ENCODE data around the gene GRID1. TPM values are rescaled to one million over a fixed set of nuclear protein-coding genes. Genes with fewer than 3 reads are reported as not detected.
A peak's percentile ranks its signal among the peaks of the same experiment; 100 is the strongest.
"Not testable (repeated sequence)": the region's sequence is repeated elsewhere in the genome, so short reads cannot be mapped to it uniquely, and the experiment has no call there.

The GRID1 gene
- total RNA-seq, 1 donor from 2014 or later = 0.60 TPM

DNA sequence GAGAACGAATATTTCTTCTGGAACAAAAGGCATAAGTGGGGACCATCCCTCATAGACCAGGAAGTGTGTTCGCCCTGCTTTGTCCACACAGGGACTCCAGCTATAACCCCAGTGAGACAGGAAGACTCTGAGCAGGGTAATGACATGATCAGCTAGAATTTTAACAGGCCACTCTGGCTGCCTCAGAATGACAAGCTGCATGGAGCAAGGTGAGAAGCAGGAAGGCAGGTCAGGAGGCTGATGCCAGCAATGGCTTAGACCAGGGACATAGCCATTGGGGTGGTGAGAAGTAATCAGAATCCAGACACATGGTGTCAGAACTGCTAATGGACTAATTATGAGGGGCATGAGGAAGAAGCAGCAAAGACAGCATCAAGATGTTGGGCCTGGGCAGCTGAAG lies 264.6 kb downstream of the GRID1 start:
- TF ChIP-seq, protein P1, sequence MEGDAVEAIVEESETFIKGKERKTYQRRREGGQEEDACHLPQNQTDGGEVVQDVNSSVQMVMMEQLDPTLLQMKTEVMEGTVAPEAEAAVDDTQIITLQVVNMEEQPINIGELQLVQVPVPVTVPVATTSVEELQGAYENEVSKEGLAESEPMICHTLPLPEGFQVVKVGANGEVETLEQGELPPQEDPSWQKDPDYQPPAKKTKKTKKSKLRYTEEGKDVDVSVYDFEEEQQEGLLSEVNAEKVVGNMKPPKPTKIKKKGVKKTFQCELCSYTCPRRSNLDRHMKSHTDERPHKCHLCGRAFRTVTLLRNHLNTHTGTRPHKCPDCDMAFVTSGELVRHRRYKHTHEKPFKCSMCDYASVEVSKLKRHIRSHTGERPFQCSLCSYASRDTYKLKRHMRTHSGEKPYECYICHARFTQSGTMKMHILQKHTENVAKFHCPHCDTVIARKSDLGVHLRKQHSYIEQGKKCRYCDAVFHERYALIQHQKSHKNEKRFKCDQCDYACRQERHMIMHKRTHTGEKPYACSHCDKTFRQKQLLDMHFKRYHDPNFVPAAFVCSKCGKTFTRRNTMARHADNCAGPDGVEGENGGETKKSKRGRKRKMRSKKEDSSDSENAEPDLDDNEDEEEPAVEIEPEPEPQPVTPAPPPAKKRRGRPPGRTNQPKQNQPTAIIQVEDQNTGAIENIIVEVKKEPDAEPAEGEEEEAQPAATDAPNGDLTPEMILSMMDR (IDR thresholded peaks at IDR 0.05) = no peak
- no peaks in the 10 kb centered on the region for H3K27me3 Mint-ChIP-seq (ENCODE audit: low read depth)
- no peak overlapping the region for H3K27ac Mint-ChIP-seq (ENCODE audit: unreplicated experiment)
- no peaks in the 10 kb centered on the region for H3K4me1 Mint-ChIP-seq (ENCODE audit: low read depth)
- H3K4me3 Mint-ChIP-seq (ENCODE audit: unreplicated experiment) = no peak overlapping the region
- no peak for DNase-seq (ENCODE audit: low spot score)
- no peaks in the 10 kb centered on the region for H3K36me3 Mint-ChIP-seq (ENCODE audit: low read depth)
- H3K9me3 Mint-ChIP-seq (ENCODE audit: low read depth) = no peaks in the 10 kb centered on the region

DNA sequence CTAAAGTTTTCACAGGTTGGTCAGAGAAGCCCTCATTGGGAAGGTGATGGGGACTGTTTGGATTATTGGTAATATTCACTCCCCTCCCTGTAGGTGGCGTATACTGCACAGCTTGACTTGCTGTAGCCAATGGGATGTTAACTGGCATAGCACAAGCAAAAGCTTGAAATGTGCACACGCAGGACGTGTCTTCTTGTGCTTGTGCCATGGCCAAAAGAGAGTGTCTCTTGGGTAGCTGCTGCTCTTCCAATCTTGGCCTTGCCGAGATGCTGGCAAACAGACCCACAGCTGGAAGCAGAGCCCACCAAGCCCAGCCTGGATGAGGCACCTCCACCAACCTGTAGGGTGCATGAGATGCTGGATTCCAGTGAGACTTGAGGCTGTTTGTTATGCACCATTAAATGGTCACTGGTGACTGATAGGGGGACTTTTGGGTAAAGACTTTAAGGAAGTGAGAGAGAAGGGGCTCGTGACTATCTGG lies 266.0 kb downstream of the GRID1 start:
- Mint-ChIP-seq H3K27ac (ENCODE audit: unreplicated experiment) (no peak overlapping the region), H3K4me1 (ENCODE audit: low read depth) (no peaks in the 10 kb centered on the region)

DNA sequence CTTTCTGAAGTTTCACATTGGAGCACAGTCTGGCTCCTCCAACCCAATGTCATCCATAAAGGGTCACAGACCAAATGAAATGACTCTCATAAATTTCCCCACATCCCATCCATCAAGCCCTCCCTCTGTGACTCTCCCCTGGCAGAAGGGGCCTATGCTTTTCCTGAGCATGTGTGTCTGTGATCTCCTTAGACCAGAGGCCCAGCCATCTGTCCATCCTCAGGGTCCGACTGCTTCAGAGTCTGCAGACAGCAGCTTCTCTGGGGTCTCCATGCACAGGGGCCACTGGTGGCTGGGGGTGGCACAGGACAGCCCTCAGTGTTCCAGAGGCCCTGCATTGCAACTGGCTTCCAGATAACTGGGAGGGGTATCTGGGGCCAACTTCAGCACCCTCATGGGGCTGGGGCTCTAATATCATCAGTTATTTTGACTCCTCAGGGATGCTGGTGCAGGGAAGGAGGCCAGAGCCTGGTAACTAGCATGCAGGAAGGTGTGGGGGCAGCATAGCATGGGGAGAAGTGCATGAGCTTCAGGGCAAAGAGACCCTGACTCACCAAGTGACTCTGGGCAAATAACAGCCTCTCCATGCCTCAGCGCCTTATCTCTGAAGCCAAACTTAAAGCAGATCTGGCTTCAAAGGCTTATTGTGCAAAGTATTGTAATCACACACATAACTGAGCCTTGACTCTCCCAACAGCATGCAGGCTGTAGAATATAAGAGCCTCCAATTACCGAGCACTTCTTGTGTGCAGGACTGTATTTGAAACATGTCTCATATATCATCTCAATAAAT lies 266.9 kb downstream of the GRID1 start:
- peaks cover 2% of the 10 kb centered on the region for H3K27me3 Mint-ChIP-seq (ENCODE audit: low read depth)
- no peak overlapping the region for H3K4me3 Mint-ChIP-seq (ENCODE audit: unreplicated experiment)
- no peaks in the 10 kb centered on the region for H3K4me1 Mint-ChIP-seq (ENCODE audit: low read depth)
- peaks cover 3% of the 10 kb centered on the region for H3K9me3 Mint-ChIP-seq (ENCODE audit: low read depth)
- H3K27ac Mint-ChIP-seq (ENCODE audit: unreplicated experiment) = no peak overlapping the region
- no peaks in the 10 kb centered on the region for H3K36me3 Mint-ChIP-seq (ENCODE audit: low read depth)
- DNase-seq (ENCODE audit: low spot score) = peak; percentile 62
- TF ChIP-seq, protein P1 (IDR thresholded peaks at IDR 0.05) = no peak

More for the DNA sequence above, 266.0 kb downstream of the GRID1 start:
- H3K4me3 Mint-ChIP-seq (ENCODE audit: unreplicated experiment) = no peak overlapping the region
- H3K36me3 Mint-ChIP-seq (ENCODE audit: low read depth) = no peaks in the 10 kb centered on the region
- H3K27me3 Mint-ChIP-seq (ENCODE audit: low read depth) = peaks cover 2% of the 10 kb centered on the region
- no peak for DNase-seq (ENCODE audit: low spot score)
- no peaks in the 10 kb centered on the region for H3K9me3 Mint-ChIP-seq (ENCODE audit: low read depth)
- TF ChIP-seq, protein P1 (IDR thresholded peaks at IDR 0.05) = peak; percentile 40

DNA sequence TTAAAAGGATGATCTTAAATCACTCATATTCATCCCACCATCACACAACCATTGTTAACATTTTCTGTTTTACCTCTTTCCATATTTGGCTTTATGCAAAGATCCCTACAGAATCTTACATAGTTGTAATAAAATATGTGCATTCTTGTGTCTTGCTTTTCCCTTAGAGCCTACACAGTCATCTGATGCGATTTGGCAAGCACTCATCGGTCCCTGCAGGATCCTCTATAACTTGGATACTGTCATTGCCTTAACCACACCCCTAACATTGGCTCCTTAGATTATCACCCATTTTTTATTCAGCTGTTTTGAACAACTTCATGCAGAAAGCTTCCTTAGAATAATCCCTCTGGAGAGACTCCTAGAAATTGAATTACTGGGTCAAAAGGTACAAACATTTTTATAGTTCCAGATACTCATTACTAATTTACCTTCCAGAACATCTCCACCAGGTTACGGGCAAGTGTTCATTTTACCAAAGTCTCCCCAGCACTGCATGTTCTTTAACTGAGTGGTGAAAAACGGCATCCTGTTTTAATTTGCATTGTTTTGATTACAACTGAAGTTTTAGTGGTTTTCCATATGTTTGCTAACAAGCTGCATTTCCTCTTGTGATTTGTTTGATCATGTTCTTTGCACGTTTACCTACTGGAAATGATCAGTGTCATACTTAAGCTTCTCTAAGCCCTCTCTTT lies 268.3 kb downstream of the GRID1 start:
- no peaks in the 10 kb centered on the region for H3K36me3 Mint-ChIP-seq (ENCODE audit: low read depth)
- TF ChIP-seq, protein P1 (IDR thresholded peaks at IDR 0.05) = no peak
- no peak overlapping the region for H3K4me3 Mint-ChIP-seq (ENCODE audit: unreplicated experiment)
- H3K9me3 Mint-ChIP-seq (ENCODE audit: low read depth) = peaks cover 3% of the 10 kb centered on the region
- H3K4me1 Mint-ChIP-seq (ENCODE audit: low read depth) = no peaks in the 10 kb centered on the region
- peaks cover 2% of the 10 kb centered on the region for H3K27me3 Mint-ChIP-seq (ENCODE audit: low read depth)
- no peak overlapping the region for H3K27ac Mint-ChIP-seq (ENCODE audit: unreplicated experiment)
- no peak for DNase-seq (ENCODE audit: low spot score)

DNA sequence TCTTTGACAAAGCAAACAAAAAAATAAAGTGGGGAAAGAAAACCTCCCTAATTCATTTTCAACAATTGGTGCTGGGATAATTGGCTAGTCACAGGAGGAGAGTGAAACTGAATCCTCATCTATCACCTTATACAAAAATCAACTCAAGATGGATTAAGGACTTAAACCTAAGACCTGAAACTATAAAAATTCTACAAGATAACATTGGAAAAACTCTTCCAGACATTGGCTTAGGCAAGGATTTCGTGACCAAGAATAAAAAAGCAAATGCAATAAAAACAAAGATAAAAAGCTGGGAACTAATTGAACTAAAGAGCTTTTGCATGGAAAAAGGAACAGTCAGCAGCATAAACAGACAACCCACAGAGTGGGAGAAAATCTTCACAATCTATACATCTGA lies 271.5 kb downstream of the GRID1 start:
- H3K4me1 Mint-ChIP-seq (ENCODE audit: low read depth); DNase-seq (ENCODE audit: low spot score); H3K4me3 Mint-ChIP-seq (ENCODE audit: unreplicated experiment); H3K9me3 Mint-ChIP-seq (ENCODE audit: low read depth); H3K36me3 Mint-ChIP-seq (ENCODE audit: low read depth); H3K27ac Mint-ChIP-seq (ENCODE audit: unreplicated experiment); H3K27me3 Mint-ChIP-seq (ENCODE audit: low read depth): not testable (repeated sequence)

DNA sequence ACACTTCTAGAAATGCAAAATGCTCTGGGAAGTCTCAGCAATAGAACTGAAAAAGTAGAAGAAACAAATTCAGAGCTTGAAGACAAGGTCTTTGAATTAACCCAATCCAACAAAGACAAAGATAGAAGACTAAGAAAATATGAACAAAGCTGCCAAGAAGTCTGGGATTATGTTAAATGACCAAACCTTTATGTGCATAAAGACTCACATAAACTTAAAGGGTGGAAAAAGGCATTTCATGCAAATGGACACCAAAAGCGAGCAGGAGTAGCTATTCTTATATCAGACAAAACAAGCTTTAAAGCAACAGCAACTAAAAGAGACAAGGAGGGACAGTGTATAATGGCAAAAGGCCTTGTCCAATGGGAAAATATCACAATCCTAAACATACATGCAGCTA lies 274.3 kb downstream of the GRID1 start:
- H3K4me3 Mint-ChIP-seq (ENCODE audit: unreplicated experiment); H3K27ac Mint-ChIP-seq (ENCODE audit: unreplicated experiment); DNase-seq (ENCODE audit: low spot score); H3K36me3 Mint-ChIP-seq (ENCODE audit: low read depth); H3K9me3 Mint-ChIP-seq (ENCODE audit: low read depth); H3K4me1 Mint-ChIP-seq (ENCODE audit: low read depth): not testable (repeated sequence)
- peaks cover 14% of the 10 kb centered on the region for H3K27me3 Mint-ChIP-seq (ENCODE audit: low read depth)
